Subcutaneous abdominal adipose tissue (tissue), 5 donors: ENCODE results near the gene KRTAP4-5.
"Not testable (repeated sequence)": the region's sequence is repeated elsewhere in the genome, so short reads cannot be mapped to it uniquely, and the experiment has no call there.

Experiments
- H3K27ac ChIP-seq: one replicate; pipeline ENCODE4 v1.7.0; 2013; ENCODE audit warnings: low read depth, mild to moderate bottlenecking, inconsistent platforms, low read length, moderate library complexity
- H3K27me3 ChIP-seq, 5 donors: one replicate each; pipeline ENCODE4 v1.7.0; 2013; ENCODE audit warnings: low read length in 5 of 5, inconsistent platforms in 1 of 5; ENCODE audit not compliant: control insufficient read depth in 5 of 5, insufficient read depth in 4 of 5
- H3K36me3 ChIP-seq, 5 donors: one replicate each; pipeline ENCODE4 v1.7.0; 2013; ENCODE audit warnings: low read length in 5 of 5; ENCODE audit not compliant: control insufficient read depth in 5 of 5, insufficient read depth in 5 of 5
- H3K4me1 ChIP-seq, 5 donors: one replicate each; pipeline ENCODE4 v1.7.0; 2013; ENCODE audit warnings: low read length in 5 of 5, mild to moderate bottlenecking in 3 of 5, moderate library complexity in 1 of 5; ENCODE audit not compliant: control insufficient read depth in 5 of 5, insufficient read depth in 5 of 5
- H3K4me3 ChIP-seq, 5 donors: one replicate each; pipeline ENCODE4 v1.7.0; 2013; ENCODE audit warnings: low read length in 5 of 5, low read depth in 1 of 5
- H3K9ac ChIP-seq, 5 donors: one replicate each; pipeline ENCODE4 v1.7.0; 2013; ENCODE audit warnings: low read length in 5 of 5, mild to moderate bottlenecking in 4 of 5, moderate library complexity in 3 of 5
- H3K9me3 ChIP-seq, 5 donors: one replicate each; pipeline ENCODE4 v1.7.0; 2013; ENCODE audit warnings: low read length in 5 of 5; ENCODE audit not compliant: control insufficient read depth in 5 of 5
- donor health status: healthy.
- donor health status: healthy.
- donor health status: healthy.
- donor health status: healthy.
- donor health status: healthy.

KRTAP4-5 gene

DNA sequence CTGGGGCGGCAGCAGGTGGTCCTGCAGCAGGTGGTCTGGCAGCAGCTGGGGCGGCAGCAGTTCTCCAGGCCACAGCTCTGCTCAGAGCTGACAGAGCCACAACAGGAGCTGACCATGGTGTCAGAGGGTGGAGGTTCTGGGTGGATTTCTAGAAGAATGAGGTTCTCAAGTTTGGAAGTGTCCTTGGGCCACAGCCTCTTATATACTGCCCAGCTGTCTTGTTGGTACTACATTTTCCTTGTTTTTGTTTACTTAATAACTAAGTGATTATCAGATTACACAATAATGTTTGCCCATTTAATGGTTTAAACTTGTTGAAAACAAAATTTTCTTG lies at the start of gene KRTAP4-5:
KRTAP4-5 (minus strand) TSS at position 174 of the 334 bp plus-strand sequence; CDS start at position 116, 58 bp downstream.
- no peak within 1 kb of the TSS for H3K9ac ChIP-seq
- H3K27me3 ChIP-seq = peaks cover 0 to 5% (median 0%) of the 10 kb centered on the region in 5 donors
- H3K4me1 ChIP-seq = no peaks in the 10 kb centered on the region

DNA sequence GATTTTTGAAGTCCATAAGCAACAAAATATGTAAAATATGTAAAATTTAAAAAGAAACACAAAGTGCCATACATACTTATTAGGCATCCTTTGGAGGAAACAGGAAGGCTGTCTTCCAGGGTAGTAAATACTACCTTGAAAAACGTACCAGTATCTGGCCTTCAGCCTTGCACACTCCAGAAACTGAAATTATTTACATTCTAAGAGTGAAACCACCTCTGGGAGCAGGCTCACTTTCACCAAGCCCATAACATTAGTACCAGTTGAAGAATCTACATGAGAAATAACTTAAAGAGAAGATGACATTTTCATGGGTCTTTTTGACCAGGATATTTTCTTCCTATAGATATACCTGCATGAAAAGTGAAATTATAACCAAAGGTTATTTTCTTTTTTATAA lies 46.4 kb upstream of the KRTAP4-5 start:
- Histone ChIP-seq H3K4me1 (no peaks in the 10 kb centered on the region), H3K27me3 (no peaks in the 10 kb centered on the region), H3K36me3 (no peaks in the 10 kb centered on the region), H3K9ac (no peak overlapping the region), H3K4me3 (no peak overlapping the region), H3K9me3 (peaks cover 0 to 9% (median 2%) of the 10 kb centered on the region in 5 donors), H3K27ac (no peak overlapping the region)

More for the DNA sequence above, at the start of gene KRTAP4-5:
- no peak within 1 kb of the TSS for H3K27ac ChIP-seq
- H3K4me3 ChIP-seq = no peak within 1 kb of the TSS
- no peaks in the 10 kb centered on the region for H3K9me3 ChIP-seq
- H3K36me3 ChIP-seq = no peaks in the 10 kb centered on the region

DNA sequence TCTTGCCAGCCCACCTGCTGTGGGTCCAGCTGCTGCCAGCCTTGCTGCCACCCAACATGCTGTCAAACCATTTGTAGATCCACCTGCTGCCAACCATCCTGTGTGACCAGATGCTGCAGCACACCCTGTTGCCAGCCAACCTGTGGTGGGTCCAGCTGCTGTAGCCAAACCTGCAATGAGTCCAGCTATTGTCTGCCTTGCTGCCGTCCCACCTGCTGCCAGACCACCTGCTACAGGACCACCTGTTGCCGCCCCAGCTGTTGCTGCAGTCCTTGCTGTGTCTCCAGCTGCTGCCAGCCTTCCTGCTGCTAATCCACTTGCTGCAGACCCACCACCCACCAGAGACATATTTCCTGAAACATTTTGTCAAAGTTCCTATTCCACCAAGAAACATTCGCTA lies 40.7 kb upstream of the KRTAP4-5 start:
- Histone ChIP-seq H3K36me3 (no peaks in the 10 kb centered on the region), H3K27ac (no peak overlapping the region), H3K27me3 (peaks cover 5 to 10% (median 7%) of the 10 kb centered on the region in 5 donors), H3K4me3 (no peak overlapping the region), H3K9me3 (peaks cover 0 to 7% (median 0%) of the 10 kb centered on the region in 5 donors), H3K4me1 (no peaks in the 10 kb centered on the region), H3K9ac (no peak overlapping the region)

DNA sequence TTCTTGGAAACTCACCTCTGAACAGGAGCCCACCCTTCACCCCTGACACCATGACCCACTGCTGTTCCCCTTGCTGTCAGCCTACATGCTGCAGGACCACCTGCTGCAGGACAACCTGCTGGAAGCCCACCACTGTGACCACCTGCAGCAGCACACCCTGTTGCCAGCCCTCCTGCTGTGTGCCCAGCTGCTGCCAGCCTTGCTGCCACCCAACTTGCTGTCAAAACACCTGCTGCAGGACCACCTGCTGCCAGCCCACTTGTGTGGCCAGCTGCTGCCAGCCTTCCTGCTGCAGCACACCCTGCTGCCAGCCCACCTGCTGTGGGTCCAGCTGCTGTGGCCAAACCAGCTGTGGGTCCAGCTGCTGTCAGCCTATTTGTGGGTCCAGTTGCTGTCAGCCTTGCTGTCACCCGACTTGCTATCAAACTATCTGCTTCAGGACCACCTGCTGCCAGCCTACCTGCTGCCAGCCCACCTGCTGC lies 40.3 kb upstream of the KRTAP4-5 start, which contains the start of gene KRTAP9-1:
KRTAP9-1 (plus strand) TSS at position 51 of the 482 bp plus-strand sequence; CDS start at position 51, 0 bp downstream.
- H3K27ac ChIP-seq, H3K9ac ChIP-seq, H3K9me3 ChIP-seq, H3K27me3 ChIP-seq, H3K36me3 ChIP-seq, H3K4me1 ChIP-seq, H3K4me3 ChIP-seq: not testable (repeated sequence)

GRCh38 chr17:41186872-41187271 lies 37.2 kb upstream of the KRTAP4-5 start:
- Histone ChIP-seq H3K36me3 (no peaks in the 10 kb centered on the region), H3K9ac (no peak overlapping the region), H3K27me3 (peaks cover 5 to 11% (median 10%) of the 10 kb centered on the region in 5 donors), H3K9me3 (no peaks in the 10 kb centered on the region), H3K27ac (no peak overlapping the region), H3K4me3 (no peak overlapping the region), H3K4me1 (no peaks in the 10 kb centered on the region)

DNA sequence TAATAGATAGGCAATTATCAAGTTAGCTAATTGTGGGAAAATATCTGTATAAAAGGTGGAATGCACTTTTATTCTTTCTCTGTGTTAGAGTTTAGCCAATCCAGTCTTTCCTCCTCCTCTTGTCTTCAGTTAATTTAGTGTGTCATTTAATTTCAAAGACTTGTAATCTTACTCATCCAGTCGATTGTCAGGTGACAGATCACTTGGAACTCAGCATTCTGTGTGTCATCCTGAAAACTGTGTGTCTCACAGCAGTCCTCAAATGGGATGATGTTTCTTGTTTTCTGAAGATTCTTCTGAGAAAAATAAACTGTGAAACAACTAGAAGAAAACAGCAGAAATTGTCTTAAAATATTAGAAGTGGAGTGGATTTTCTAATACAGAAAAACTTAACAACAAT lies 35.4 kb upstream of the KRTAP4-5 start:
- Histone ChIP-seq H3K27ac (no peak overlapping the region), H3K27me3 (peaks cover 0 to 6% (median 4%) of the 10 kb centered on the region in 5 donors), H3K9me3 (no peaks in the 10 kb centered on the region), H3K36me3 (no peaks in the 10 kb centered on the region), H3K4me3 (no peak overlapping the region), H3K4me1 (no peaks in the 10 kb centered on the region), H3K9ac (no peak overlapping the region)

DNA sequence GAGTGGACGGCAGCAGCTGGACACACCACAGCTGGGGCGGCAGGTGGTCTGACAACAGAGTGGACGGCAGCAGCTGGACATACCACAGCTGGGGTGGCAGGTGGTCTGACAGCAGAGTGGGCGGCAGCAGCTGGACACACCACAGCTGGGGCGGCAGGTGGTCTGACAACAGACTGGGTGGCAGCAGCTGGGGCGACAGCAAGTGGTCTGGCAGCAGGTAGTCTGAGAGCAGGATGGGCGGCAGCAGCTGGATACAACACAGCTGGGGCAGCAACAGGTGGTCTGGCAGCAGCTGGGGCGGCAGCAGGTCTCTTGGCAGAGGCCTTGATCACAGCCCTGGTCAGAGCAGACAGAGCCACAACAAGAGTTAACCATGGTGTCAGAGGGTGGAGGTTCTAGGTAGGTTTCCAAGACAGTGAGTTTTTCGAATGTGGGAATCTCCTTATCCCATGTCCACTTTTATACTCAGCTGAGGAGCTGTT lies 34.9 kb upstream of the KRTAP4-5 start, which contains the start of gene KRTAP4-1:
KRTAP4-1 (minus strand) TSS at position 432 of the 482 bp plus-strand sequence; CDS start at position 375, 57 bp downstream.
- Histone ChIP-seq H3K4me3 (no peak within 1 kb of the TSS), H3K9me3 (no peaks in the 10 kb centered on the region), H3K27ac (no peak within 1 kb of the TSS), H3K36me3 (no peaks in the 10 kb centered on the region), H3K27me3 (peaks cover 0 to 5% (median 0%) of the 10 kb centered on the region in 5 donors), H3K4me1 (no peaks in the 10 kb centered on the region), H3K9ac (no peak within 1 kb of the TSS)

GRCh38 chr17:41178843-41179616 lies 29.4 kb upstream of the KRTAP4-5 start:
- Histone ChIP-seq H3K4me1 (peaks cover 0 to 7% (median 0%) of the 10 kb centered on the region in 5 donors), H3K36me3 (no peaks in the 10 kb centered on the region), H3K27ac (no peak overlapping the region), H3K4me3 (no peak overlapping the region), H3K27me3 (peaks cover 0 to 7% (median 0%) of the 10 kb centered on the region in 5 donors), H3K9me3 (no peaks in the 10 kb centered on the region), H3K9ac (no peak overlapping the region)

DNA sequence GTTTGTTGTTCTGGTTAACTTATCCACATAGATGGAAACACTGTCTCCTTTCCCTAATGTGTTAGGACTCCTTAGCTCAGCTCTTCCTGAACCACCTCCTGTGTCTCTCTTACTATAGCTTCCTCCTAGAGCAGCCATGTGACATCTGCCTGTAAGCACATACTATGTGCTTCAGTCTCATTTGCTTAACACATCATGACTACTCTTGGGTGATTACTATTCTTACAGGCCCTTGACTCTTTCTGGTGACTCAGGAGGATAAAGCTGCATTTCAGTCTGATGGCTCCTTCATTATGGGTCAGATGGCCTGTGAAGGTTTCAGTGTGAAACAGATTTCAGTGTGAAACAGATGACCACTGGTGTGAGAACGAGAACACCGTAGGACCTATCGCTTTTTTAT lies 28.7 kb upstream of the KRTAP4-5 start:
- H3K9ac ChIP-seq = no peak overlapping the region
- H3K27me3 ChIP-seq = peaks cover 0 to 7% (median 0%) of the 10 kb centered on the region in 5 donors
- no peaks in the 10 kb centered on the region for H3K36me3 ChIP-seq
- no peak overlapping the region for H3K4me3 ChIP-seq
- peaks cover 0 to 7% (median 0%) of the 10 kb centered on the region in 5 donors for H3K4me1 ChIP-seq
- H3K9me3 ChIP-seq = no peaks in the 10 kb centered on the region
- H3K27ac ChIP-seq = no peak overlapping the region

DNA sequence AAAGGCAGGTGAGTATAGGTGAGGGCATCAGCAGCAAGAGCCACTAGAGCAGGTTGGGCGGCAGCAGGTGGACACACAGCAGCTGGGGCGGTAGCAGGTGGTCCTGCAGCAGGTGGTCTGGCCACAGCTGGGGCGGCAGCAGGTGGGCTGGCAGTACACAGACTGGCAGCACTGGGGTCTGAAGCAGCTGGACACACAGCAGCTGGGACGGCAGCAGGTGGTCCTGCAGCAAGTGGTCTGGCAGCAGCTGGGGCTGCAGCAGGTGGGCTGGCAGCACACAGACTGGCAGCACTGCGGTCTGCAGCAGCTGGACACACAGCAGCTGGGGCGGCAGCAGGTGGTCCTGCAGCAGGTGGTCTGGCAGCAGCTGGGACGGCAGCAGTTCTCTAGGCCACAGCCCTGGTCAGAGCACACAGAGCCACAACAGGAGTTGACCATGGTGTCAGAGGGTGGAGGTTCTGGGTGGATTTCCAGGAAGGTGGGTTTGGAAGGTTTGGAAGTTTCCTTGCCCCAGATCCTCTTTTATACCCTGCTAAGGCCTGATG lies 28.2 kb upstream of the KRTAP4-5 start, which contains the start of gene KRTAP4-2:
KRTAP4-2 (minus strand) TSS at position 495 of the 545 bp plus-strand sequence; CDS start at position 438, 57 bp downstream.
- no peaks in the 10 kb centered on the region for H3K36me3 ChIP-seq
- H3K4me1 ChIP-seq = peaks cover 0 to 7% (median 0%) of the 10 kb centered on the region in 5 donors
- H3K27me3 ChIP-seq = peaks cover 0 to 7% (median 0%) of the 10 kb centered on the region in 5 donors
- no peak within 1 kb of the TSS for H3K4me3 ChIP-seq
- no peaks in the 10 kb centered on the region for H3K9me3 ChIP-seq
- H3K9ac ChIP-seq = no peak within 1 kb of the TSS
- no peak within 1 kb of the TSS for H3K27ac ChIP-seq
